Fibroblast of villous mesenchyme (primary cell): Measurements from ENCODE around the gene OSBP. TPM values are rescaled to one million over a fixed set of nuclear protein-coding genes. Genes with fewer than 3 reads are reported as not detected.

Experiments used
- DNase-seq: peaks from one replicate; pipeline ENCODE4 v3.0.0-alpha.2; 2010; ENCODE audit warnings: low read depth
- H3K4me3 ChIP-seq: 2 replicates; pipeline ENCODE4 v1.5.1; 2011; ENCODE audit warnings: low read depth, mild to moderate bottlenecking, low read length
- small RNA-seq: library from RNA; depleted of rRNA; stranded (forward); fragments of <200 nt; gene quantifications from one replicate; pipeline ENCODE3, GENCODE V24; 2012
- total RNA-seq: library from RNA; depleted of rRNA; stranded (reverse); fragments of >200 nt; gene quantifications from 2 replicates; pipeline ENCODE4 v1.2.3, GENCODE V29; 2012
- TF ChIP-seq, protein P1 (sequence below): IDR thresholded peaks from 2 replicates; pipeline ENCODE4 v1.5.1; 2012; ENCODE audit warnings: low read depth, mild to moderate bottlenecking, low read length; ENCODE audit not compliant: insufficient read depth

OSBP gene
- total RNA-seq, 1 donor, result 44.0 TPM

DNA sequence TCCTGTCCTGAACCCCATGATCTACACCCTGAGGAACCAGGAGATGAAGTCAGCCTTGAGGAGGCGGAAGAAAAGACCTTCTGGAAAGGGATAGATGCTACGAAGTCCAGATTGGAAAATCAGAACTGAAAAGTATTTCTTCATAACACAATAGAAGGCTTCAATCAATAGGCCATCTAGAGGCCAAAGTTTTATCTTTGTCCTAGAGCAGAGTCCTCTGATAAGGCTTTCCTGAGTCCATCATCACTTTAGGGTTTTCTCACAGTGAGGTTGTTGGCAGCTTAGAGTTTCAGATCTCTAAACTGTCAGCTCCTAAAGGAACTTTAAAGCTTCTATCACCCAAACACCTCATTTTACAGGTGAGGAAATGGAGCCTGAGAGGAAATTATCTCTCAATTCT is 83.0 kb downstream of the OSBP start:
- DNase-seq, result no peak
- H3K4me3 ChIP-seq, result no peak overlapping the region
- TF ChIP-seq, protein P1, sequence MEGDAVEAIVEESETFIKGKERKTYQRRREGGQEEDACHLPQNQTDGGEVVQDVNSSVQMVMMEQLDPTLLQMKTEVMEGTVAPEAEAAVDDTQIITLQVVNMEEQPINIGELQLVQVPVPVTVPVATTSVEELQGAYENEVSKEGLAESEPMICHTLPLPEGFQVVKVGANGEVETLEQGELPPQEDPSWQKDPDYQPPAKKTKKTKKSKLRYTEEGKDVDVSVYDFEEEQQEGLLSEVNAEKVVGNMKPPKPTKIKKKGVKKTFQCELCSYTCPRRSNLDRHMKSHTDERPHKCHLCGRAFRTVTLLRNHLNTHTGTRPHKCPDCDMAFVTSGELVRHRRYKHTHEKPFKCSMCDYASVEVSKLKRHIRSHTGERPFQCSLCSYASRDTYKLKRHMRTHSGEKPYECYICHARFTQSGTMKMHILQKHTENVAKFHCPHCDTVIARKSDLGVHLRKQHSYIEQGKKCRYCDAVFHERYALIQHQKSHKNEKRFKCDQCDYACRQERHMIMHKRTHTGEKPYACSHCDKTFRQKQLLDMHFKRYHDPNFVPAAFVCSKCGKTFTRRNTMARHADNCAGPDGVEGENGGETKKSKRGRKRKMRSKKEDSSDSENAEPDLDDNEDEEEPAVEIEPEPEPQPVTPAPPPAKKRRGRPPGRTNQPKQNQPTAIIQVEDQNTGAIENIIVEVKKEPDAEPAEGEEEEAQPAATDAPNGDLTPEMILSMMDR, result no peak

DNA sequence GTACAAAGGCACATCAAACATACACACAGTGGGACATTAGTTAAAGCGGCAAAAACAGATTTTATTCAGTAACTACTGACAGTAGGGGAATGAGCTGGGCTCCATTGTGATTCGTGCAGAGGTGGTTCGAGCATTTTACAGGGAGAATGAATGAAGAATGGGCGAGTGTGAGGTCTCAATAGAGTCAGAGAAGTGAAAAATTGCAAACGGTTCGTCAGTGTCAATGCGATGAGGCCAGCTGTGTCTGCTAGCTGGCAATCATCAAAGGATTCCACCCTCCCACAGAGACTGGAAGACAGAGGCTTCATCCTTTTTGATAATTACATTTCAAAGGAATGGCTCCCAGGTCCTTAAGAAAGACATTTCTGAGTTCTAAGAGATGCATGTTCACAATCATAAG is 86.9 kb downstream of the OSBP start:
- no peak for DNase-seq
- TF ChIP-seq, protein P1, result no peak

More for the DNA sequence above, 86.9 kb downstream of the OSBP start:
- no peak overlapping the region for H3K4me3 ChIP-seq

Small RNAs within 50 kb of the gene (small RNA-seq; reads per million reads assigned to genes)
- gene MIR3162, result not detected

Other genes starting within 250 kb of the OSBP start
- gene OR5A2, start 189.4 kb downstream of the OSBP start, total RNA-seq, result not detected in 2 replicates
- not detected in 2 replicates for gene OR5A1, start 179.3 kb downstream of the OSBP start, total RNA-seq
- gene OR4D6, start 158.8 kb downstream of the OSBP start, total RNA-seq, result not detected in 2 replicates
- gene OR4D10, start 142.5 kb downstream of the OSBP start, total RNA-seq, result under 0.01 TPM in 1 of 2 replicates, not detected in the other
- not detected in 2 replicates for gene OR4D11, start 112.2 kb downstream of the OSBP start, total RNA-seq
- under 0.01 TPM in 1 of 2 replicates, not detected in the other for gene OR4D9, start 104.2 kb downstream of the OSBP start, total RNA-seq
- gene PATL1, start 53.3 kb upstream of the OSBP start, total RNA-seq, result 15.5 and 17.1 TPM in 2 replicates
- not detected in 2 replicates for gene OR10V1, start 98.1 kb upstream of the OSBP start, total RNA-seq
- gene STX3, start 139.6 kb upstream of the OSBP start, total RNA-seq, result 33.7 and 38.7 TPM in 2 replicates
- gene MRPL16, start 195.0 kb upstream of the OSBP start, total RNA-seq, result 37.4 and 44.5 TPM in 2 replicates
- gene CBLIF, start 229.7 kb upstream of the OSBP start, total RNA-seq, result not detected in 2 replicates